GM06990 (cell line): ENCODE data around the gene KRAS.

ENCODE experiments used
- DNase-seq: peaks from one replicate; pipeline ENCODE4 v3.0.0-alpha.2; 2011; ENCODE audit not compliant: insufficient read length; ENCODE audit errors: extremely low read depth
- H3K27me3 ChIP-seq: replicated peaks from 2 replicates; pipeline ENCODE4 v1.6.0; 2011; ENCODE audit warnings: low read length; ENCODE audit not compliant: control insufficient read depth, insufficient read depth
- H3K36me3 ChIP-seq: 2 replicates; pipeline ENCODE4 v1.5.1; 2011; ENCODE audit warnings: low read length; ENCODE audit not compliant: control insufficient read depth, insufficient read depth
- H3K4me3 ChIP-seq: replicated peaks from 2 replicates; pipeline ENCODE4 v1.5.1; 2011; ENCODE audit warnings: low read depth, mild to moderate bottlenecking, control low read depth, low read length
- CTCF ChIP-seq: IDR thresholded peaks from 2 replicates; pipeline ENCODE4 v1.5.1; 2011; ENCODE audit warnings: low read length, control low read depth, mild to moderate bottlenecking, inconsistent platforms; ENCODE audit not compliant: insufficient read depth, poor library complexity, severe bottlenecking

KRAS gene

GRCh38 chr12:25271486-25272098, 20.9 kb upstream of the KRAS start:
- Histone ChIP-seq H3K4me3 (no peak overlapping the region), H3K27me3 (no peaks in the 10 kb centered on the region), H3K36me3 (no peaks in the 10 kb centered on the region)
- no peak for TF ChIP-seq CTCF
- DNase-seq, result no peak

- H3K36me3 ChIP-seq, result no peaks in the 10 kb centered on the region
- no peak for TF ChIP-seq CTCF
- no peak overlapping the region for H3K4me3 ChIP-seq
- H3K27me3 ChIP-seq, result no peaks in the 10 kb centered on the region
- DNase-seq, result no peak
Measured at GRCh38 chr12:25269701-25270100, 19.0 kb upstream of the KRAS start.

- H3K36me3 ChIP-seq, result no peaks in the 10 kb centered on the region
- DNase-seq, result no peak
- no peak for TF ChIP-seq CTCF
- no peaks in the 10 kb centered on the region for H3K27me3 ChIP-seq
- no peak overlapping the region for H3K4me3 ChIP-seq
Measured at GRCh38 chr12:25266497-25266896, 15.8 kb upstream of the KRAS start.

GRCh38 chr12:25264862-25265261, 14.1 kb upstream of the KRAS start:
- Histone ChIP-seq H3K27me3 (no peaks in the 10 kb centered on the region), H3K4me3 (no peak overlapping the region), H3K36me3 (no peaks in the 10 kb centered on the region)
- TF ChIP-seq CTCF, result no peak
- DNase-seq, result no peak

GRCh38 chr12:25264114-25264513, 13.4 kb upstream of the KRAS start:
- TF ChIP-seq CTCF, result no peak
- Histone ChIP-seq H3K36me3 (no peaks in the 10 kb centered on the region), H3K4me3 (no peak overlapping the region)

GRCh38 chr12:25263594-25263993, 12.9 kb upstream of the KRAS start:
- TF ChIP-seq CTCF, result no peak
- Histone ChIP-seq H3K4me3 (no peak overlapping the region), H3K36me3 (no peaks in the 10 kb centered on the region), H3K27me3 (no peaks in the 10 kb centered on the region)
- DNase-seq, result no peak

More at GRCh38 chr12:25264114-25264513, 13.4 kb upstream of the KRAS start:
- no peaks in the 10 kb centered on the region for H3K27me3 ChIP-seq
- no peak for DNase-seq
